Measurements from ENCODE around the gene LINC01488.

The LINC01488 gene

DNA sequence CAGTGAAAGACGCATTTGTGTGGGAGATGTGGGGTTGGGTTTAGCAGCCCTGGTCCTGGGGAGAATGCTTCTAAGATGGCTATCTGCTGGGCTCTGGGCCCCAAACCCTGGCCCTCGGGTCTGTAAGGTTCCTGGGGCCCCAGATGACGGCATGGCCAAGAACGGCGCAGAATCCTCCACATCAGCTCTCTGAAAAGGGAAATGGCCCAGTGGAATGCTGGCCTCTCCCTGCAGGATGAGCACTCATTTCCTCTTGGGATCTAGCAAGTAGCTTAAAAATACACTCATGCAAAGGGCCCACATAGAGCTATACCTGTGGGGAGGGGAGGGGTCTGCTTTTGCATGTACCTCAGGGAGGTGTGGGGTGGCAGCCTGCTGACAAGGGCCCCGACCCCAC lies 37.5 kb upstream of the LINC01488 start:
- peak overlapping the region; percentile 83 for H2BK5ac ChIP-seq (ENCODE audit: low read depth, low read length, poor library complexity, severe bottlenecking)
- H2BK15ac ChIP-seq (ENCODE audit: low read depth, poor library complexity, severe bottlenecking): peak overlapping the region; percentile 95
- H3K4me3 ChIP-seq (ENCODE audit: insufficient read depth in 1 of 2, low read depth in 1 of 2, low read length in 2 of 2): peak overlapping the region in 1 of 2 experiments; percentile 78
- peak overlapping the region; percentile 97 for H3K9ac ChIP-seq (ENCODE audit: low read length)
- peak overlapping the region; percentile 77 for H3K27ac ChIP-seq (ENCODE audit: low read length, poor library complexity, severe bottlenecking)
- no peak overlapping the region for H2AFZ ChIP-seq (ENCODE audit: low read depth, low read length)
- H3K4me1 ChIP-seq (ENCODE audit: control insufficient read depth, insufficient read depth, low read depth, low read length): peaks cover 29% of the 10 kb centered on the region
- peak overlapping the region; percentile 88 to 96 for H3K4ac ChIP-seq (ENCODE audit: low read depth in 1 of 2, low read length in 2 of 2)
- H3K79me1 ChIP-seq (replicated peaks; ENCODE audit: low read length, poor library complexity, severe bottlenecking): no peaks in the 10 kb centered on the region
- H4K91ac ChIP-seq (ENCODE audit: low read length): peak overlapping the region; percentile 98
- DNase-seq: peak; percentile 77
- no peaks in the 10 kb centered on the region for H3K27me3 ChIP-seq (ENCODE audit: control insufficient read depth in 1 of 2, insufficient read depth in 1 of 2, low read length in 2 of 2)
- H3K4me2 ChIP-seq (ENCODE audit: low read length, poor library complexity, severe bottlenecking): peak overlapping the region; percentile 58
- no peaks in the 10 kb centered on the region for H3K9me3 ChIP-seq (ENCODE audit: control insufficient read depth, low read length)
- H3K23ac ChIP-seq (ENCODE audit: low read length in 2 of 2): peak overlapping the region in 1 of 2 experiments; percentile 66
- WGBS: 26% methylated on average over 6 of the region's 6 CpGs
- H3K18ac ChIP-seq (ENCODE audit: low read depth in 1 of 2, low read length in 2 of 2): peak overlapping the region; percentile 99
- peak overlapping the region; percentile 72 for H2AK5ac ChIP-seq (ENCODE audit: low read length, severe bottlenecking)
- peak overlapping the region; percentile 46 to 68 for H3K14ac ChIP-seq (ENCODE audit: low read length in 2 of 2)
- H3K36me3 ChIP-seq (ENCODE audit: control insufficient read depth in 1 of 2, insufficient read depth in 2 of 2, low read depth in 1 of 2, low read length in 2 of 2): no peaks in the 10 kb centered on the region
- H4K8ac ChIP-seq (ENCODE audit: low read length): peak overlapping the region; percentile 99
- H2BK120ac ChIP-seq (ENCODE audit: low read depth, low read length): peak overlapping the region; percentile 94
- H2BK12ac ChIP-seq (ENCODE audit: low read length in 2 of 2): peak overlapping the region; percentile 99 to 100

GRCh38 chr11:69444381-69445130 lies 36.9 kb upstream of the LINC01488 start:
- Histone ChIP-seq H3K23ac (ENCODE audit: low read length in 2 of 2) (peak overlapping the region in 1 of 2 experiments; percentile 60), H3K27ac (ENCODE audit: low read length, poor library complexity, severe bottlenecking) (peak overlapping the region; percentile 77), H4K91ac (ENCODE audit: low read length) (peak overlapping the region; percentile 98), H3K4me2 (ENCODE audit: low read length, poor library complexity, severe bottlenecking) (peak overlapping the region; percentile 23), H2BK120ac (ENCODE audit: low read depth, low read length) (peak overlapping the region; percentile 94), H3K9ac (ENCODE audit: low read length) (peak overlapping the region; percentile 97), H3K4me1 (ENCODE audit: control insufficient read depth, insufficient read depth, low read depth, low read length) (peaks cover 35% of the 10 kb centered on the region), H3K9me3 (ENCODE audit: control insufficient read depth, low read length) (no peaks in the 10 kb centered on the region), H3K79me1 (replicated peaks; ENCODE audit: low read length, poor library complexity, severe bottlenecking) (no peaks in the 10 kb centered on the region), H4K8ac (ENCODE audit: low read length) (peak overlapping the region; percentile 99), H3K18ac (ENCODE audit: low read depth in 1 of 2, low read length in 2 of 2) (peak overlapping the region; percentile 99), H3K4ac (ENCODE audit: low read depth in 1 of 2, low read length in 2 of 2) (peak overlapping the region; percentile 88 to 96), H3K27me3 (ENCODE audit: control insufficient read depth in 1 of 2, insufficient read depth in 1 of 2, low read length in 2 of 2) (no peaks in the 10 kb centered on the region), H2BK15ac (ENCODE audit: low read depth, poor library complexity, severe bottlenecking) (peak overlapping the region; percentile 95), H2AFZ (ENCODE audit: low read depth, low read length) (no peak overlapping the region), H3K14ac (ENCODE audit: low read length in 2 of 2) (peak overlapping the region in 1 of 2 experiments; percentile 76), H2BK12ac (ENCODE audit: low read length in 2 of 2) (peak overlapping the region; percentile 99 to 100), H2BK5ac (ENCODE audit: low read depth, low read length, poor library complexity, severe bottlenecking) (no peak overlapping the region), H2AK5ac (ENCODE audit: low read length, severe bottlenecking) (peak overlapping the region; percentile 72), H3K36me3 (ENCODE audit: control insufficient read depth in 1 of 2, insufficient read depth in 2 of 2, low read depth in 1 of 2, low read length in 2 of 2) (no peaks in the 10 kb centered on the region), H3K4me3 (ENCODE audit: insufficient read depth in 1 of 2, low read depth in 1 of 2, low read length in 2 of 2) (peak overlapping the region in 1 of 2 experiments; percentile 78)
- WGBS: 48% methylated on average over 26 of the region's 32 CpGs
- DNase-seq: peak; percentile 98

DNA sequence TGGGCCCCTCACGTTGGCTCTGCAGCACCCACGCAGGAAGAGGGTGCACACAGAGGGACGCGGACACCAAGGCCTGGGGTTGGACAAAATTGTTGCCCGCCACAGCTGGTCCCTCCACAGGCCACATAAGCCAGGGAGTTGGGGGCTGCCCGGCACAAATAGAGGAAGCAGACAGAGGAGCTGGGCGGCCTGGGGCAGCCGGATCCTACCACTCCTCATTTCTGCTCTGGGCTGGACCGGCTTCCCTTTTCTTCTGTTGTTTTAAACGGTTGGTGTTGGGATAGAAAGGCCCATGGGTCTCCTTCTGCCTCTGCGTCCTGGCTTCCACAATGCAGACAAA lies 36.4 kb upstream of the LINC01488 start:
- Histone ChIP-seq H3K18ac (ENCODE audit: low read depth in 1 of 2, low read length in 2 of 2) (peak overlapping the region; percentile 78 to 86), H3K9me3 (ENCODE audit: control insufficient read depth, low read length) (no peaks in the 10 kb centered on the region), H2BK12ac (ENCODE audit: low read length in 2 of 2) (peak overlapping the region; percentile 76 to 94), H2BK120ac (ENCODE audit: low read depth, low read length) (peak overlapping the region; percentile 24), H2BK15ac (ENCODE audit: low read depth, poor library complexity, severe bottlenecking) (peak overlapping the region; percentile 20), H3K27ac (ENCODE audit: low read length, poor library complexity, severe bottlenecking) (no peak overlapping the region), H3K79me1 (replicated peaks; ENCODE audit: low read length, poor library complexity, severe bottlenecking) (no peaks in the 10 kb centered on the region), H2AFZ (ENCODE audit: low read depth, low read length) (no peak overlapping the region), H3K4ac (ENCODE audit: low read depth in 1 of 2, low read length in 2 of 2) (peak overlapping the region; percentile 3 to 71), H3K23ac (ENCODE audit: low read length in 2 of 2) (no peak overlapping the region), H2AK5ac (ENCODE audit: low read length, severe bottlenecking) (no peak overlapping the region), H3K9ac (ENCODE audit: low read length) (peak overlapping the region; percentile 97), H4K91ac (ENCODE audit: low read length) (peak overlapping the region; percentile 8), H3K4me1 (ENCODE audit: control insufficient read depth, insufficient read depth, low read depth, low read length) (peaks cover 40% of the 10 kb centered on the region), H4K8ac (ENCODE audit: low read length) (peak overlapping the region; percentile 82), H3K4me2 (ENCODE audit: low read length, poor library complexity, severe bottlenecking) (no peak overlapping the region), H3K14ac (ENCODE audit: low read length in 2 of 2) (peak overlapping the region in 1 of 2 experiments; percentile 76), H3K27me3 (ENCODE audit: control insufficient read depth in 1 of 2, insufficient read depth in 1 of 2, low read length in 2 of 2) (no peaks in the 10 kb centered on the region), H2BK5ac (ENCODE audit: low read depth, low read length, poor library complexity, severe bottlenecking) (no peak overlapping the region), H3K4me3 (ENCODE audit: insufficient read depth in 1 of 2, low read depth in 1 of 2, low read length in 2 of 2) (peak overlapping the region in 1 of 2 experiments; percentile 78), H3K36me3 (ENCODE audit: control insufficient read depth in 1 of 2, insufficient read depth in 2 of 2, low read depth in 1 of 2, low read length in 2 of 2) (no peaks in the 10 kb centered on the region)
- DNase-seq: no peak
- 96% methylated on average over 11 of the region's 11 CpGs for WGBS

- Histone ChIP-seq H3K14ac (ENCODE audit: low read length in 2 of 2) (no peak overlapping the region), H2BK5ac (ENCODE audit: low read depth, low read length, poor library complexity, severe bottlenecking) (no peak overlapping the region), H3K36me3 (ENCODE audit: control insufficient read depth in 1 of 2, insufficient read depth in 2 of 2, low read depth in 1 of 2, low read length in 2 of 2) (no peaks in the 10 kb centered on the region), H2AK5ac (ENCODE audit: low read length, severe bottlenecking) (no peak overlapping the region), H2BK15ac (ENCODE audit: low read depth, poor library complexity, severe bottlenecking) (no peak overlapping the region), H3K4me3 (ENCODE audit: insufficient read depth in 1 of 2, low read depth in 1 of 2, low read length in 2 of 2) (no peak overlapping the region), H2BK120ac (ENCODE audit: low read depth, low read length) (no peak overlapping the region), H3K27me3 (ENCODE audit: control insufficient read depth in 1 of 2, insufficient read depth in 1 of 2, low read length in 2 of 2) (no peaks in the 10 kb centered on the region), H4K8ac (ENCODE audit: low read length) (no peak overlapping the region), H3K4ac (ENCODE audit: low read depth in 1 of 2, low read length in 2 of 2) (peak overlapping the region in 1 of 2 experiments; percentile 42), H2AFZ (ENCODE audit: low read depth, low read length) (no peak overlapping the region), H4K91ac (ENCODE audit: low read length) (no peak overlapping the region), H3K4me2 (ENCODE audit: low read length, poor library complexity, severe bottlenecking) (no peak overlapping the region), H3K9ac (ENCODE audit: low read length) (no peak overlapping the region), H3K79me1 (replicated peaks; ENCODE audit: low read length, poor library complexity, severe bottlenecking) (no peaks in the 10 kb centered on the region), H3K9me3 (ENCODE audit: control insufficient read depth, low read length) (no peaks in the 10 kb centered on the region), H2BK12ac (ENCODE audit: low read length in 2 of 2) (peak overlapping the region; percentile 31 to 65), H3K23ac (ENCODE audit: low read length in 2 of 2) (no peak overlapping the region), H3K4me1 (ENCODE audit: control insufficient read depth, insufficient read depth, low read depth, low read length) (peaks cover 44% of the 10 kb centered on the region), H3K27ac (ENCODE audit: low read length, poor library complexity, severe bottlenecking) (no peak overlapping the region), H3K18ac (ENCODE audit: low read depth in 1 of 2, low read length in 2 of 2) (peak overlapping the region in 1 of 2 experiments; percentile 46)
- no peak for DNase-seq
- WGBS: 98% methylated on average over 11 of the region's 11 CpGs
Measured at GRCh38 chr11:69446108-69446507, 35.4 kb upstream of the LINC01488 start.
